ENCODE data around the gene WDR35. TPM values are rescaled to one million over a fixed set of nuclear protein-coding genes. Genes with fewer than 3 reads are reported as not detected.
A peak's percentile ranks its signal among the peaks of the same experiment; 100 is the strongest.

Gene WDR35
- total RNA-seq, 2 donors from 2014 or later: 6.7 to 8.9 TPM

- ATAC-seq: no peak
Measured at GRCh38 chr2:19870792-19871191, 119.1 kb downstream of the WDR35 start.

GRCh38 chr2:19868701-19869580, 121.0 kb downstream of the WDR35 start:
- peaks cover 11% of the 10 kb centered on the region for H3K4me1 ChIP-seq
- ATAC-seq (no peak), DNase-seq (peak in 3 of 4 donors; percentile 28 to 47 (median 29))
- TF ChIP-seq CTCF (IDR thresholded peaks at IDR 0.05) (no peak), POLR2A (IDR thresholded peaks at IDR 0.05) (no peak)
- WGBS, 2 donors: 22 to 48% methylated on average over 16 to 52 of the region's 52 CpGs
- H3K27me3 ChIP-seq: no peaks in the 10 kb centered on the region
- no peak overlapping the region for H3K27ac ChIP-seq
- H3K9me3 ChIP-seq: no peaks in the 10 kb centered on the region
- H3K36me3 ChIP-seq (replicated peaks in 1 of 2; ENCODE audit: insufficient read depth in 1 of 2, low read depth in 2 of 2): no peaks in the 10 kb centered on the region
- intact Hi-C loops (cut with DNase I): no loop called here
- H3K4me3 ChIP-seq: no peak overlapping the region

More at GRCh38 chr2:19870792-19871191, 119.1 kb downstream of the WDR35 start:
- Histone ChIP-seq H3K27ac (no peak overlapping the region), H3K27me3 (no peaks in the 10 kb centered on the region), H3K36me3 (replicated peaks in 1 of 2; ENCODE audit: insufficient read depth in 1 of 2, low read depth in 2 of 2) (no peaks in the 10 kb centered on the region), H3K4me1 (peaks cover 11% of the 10 kb centered on the region), H3K4me3 (no peak overlapping the region), H3K9me3 (no peaks in the 10 kb centered on the region)
- WGBS, 2 donors: 70 to 82% methylated on average over 4 of the region's 4 CpGs
- no peak for TF ChIP-seq CTCF (IDR thresholded peaks at IDR 0.05)
- TF ChIP-seq POLR2A (IDR thresholded peaks at IDR 0.05): no peak
- DNase-seq: no peak
- intact Hi-C loops (cut with DNase I): no loop called here

DNA sequence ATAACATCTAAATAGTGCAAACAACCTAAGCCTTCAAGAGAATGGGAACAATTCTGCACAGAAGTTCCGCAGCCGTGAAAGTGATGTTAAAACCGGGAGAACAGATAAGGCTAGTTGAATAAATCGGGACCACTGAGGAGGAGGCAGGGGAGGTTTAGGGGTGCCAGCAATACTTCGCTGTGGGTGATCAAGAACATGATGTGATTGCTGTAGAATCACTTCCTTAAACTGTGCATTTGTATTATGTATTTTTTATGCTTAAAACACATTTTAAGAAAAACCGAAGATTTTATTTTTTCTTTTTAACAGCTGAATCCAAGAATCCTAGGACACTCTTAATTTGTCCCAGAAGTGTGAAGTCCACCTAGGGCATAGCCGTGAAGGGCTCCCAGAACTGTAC, 121.7 kb downstream of the WDR35 start:
- no peak overlapping the region for H3K4me3 ChIP-seq
- WGBS, 2 donors: 59 to 70% methylated on average over 7 of the region's 7 CpGs
- DNase-seq (no peak), ATAC-seq (no peak)
- no peaks in the 10 kb centered on the region for H3K9me3 ChIP-seq
- intact Hi-C loops (cut with DNase I): no loop called here
- H3K27ac ChIP-seq: no peak overlapping the region
- H3K36me3 ChIP-seq (replicated peaks in 1 of 2; ENCODE audit: insufficient read depth in 1 of 2, low read depth in 2 of 2): no peaks in the 10 kb centered on the region
- H3K4me1 ChIP-seq: peaks cover 18% of the 10 kb centered on the region
- no peaks in the 10 kb centered on the region for H3K27me3 ChIP-seq
- TF ChIP-seq POLR2A (IDR thresholded peaks at IDR 0.05) (no peak), CTCF (IDR thresholded peaks at IDR 0.05) (no peak)

GRCh38 chr2:19866771-19867170, 123.1 kb downstream of the WDR35 start:
- Histone ChIP-seq H3K9me3 (no peaks in the 10 kb centered on the region), H3K27ac (no peak overlapping the region), H3K27me3 (no peaks in the 10 kb centered on the region), H3K36me3 (replicated peaks in 1 of 2; ENCODE audit: insufficient read depth in 1 of 2, low read depth in 2 of 2) (no peaks in the 10 kb centered on the region), H3K4me1 (peaks cover 19% of the 10 kb centered on the region), H3K4me3 (no peak overlapping the region)
- WGBS, 2 donors: 77 to 95% methylated on average over 2 of the region's 2 CpGs
- intact Hi-C loops (cut with DNase I): no loop called here
- DNase-seq: no peak
- TF ChIP-seq POLR2A (IDR thresholded peaks at IDR 0.05): no peak
- TF ChIP-seq CTCF (IDR thresholded peaks at IDR 0.05): no peak
- ATAC-seq: no peak

DNA sequence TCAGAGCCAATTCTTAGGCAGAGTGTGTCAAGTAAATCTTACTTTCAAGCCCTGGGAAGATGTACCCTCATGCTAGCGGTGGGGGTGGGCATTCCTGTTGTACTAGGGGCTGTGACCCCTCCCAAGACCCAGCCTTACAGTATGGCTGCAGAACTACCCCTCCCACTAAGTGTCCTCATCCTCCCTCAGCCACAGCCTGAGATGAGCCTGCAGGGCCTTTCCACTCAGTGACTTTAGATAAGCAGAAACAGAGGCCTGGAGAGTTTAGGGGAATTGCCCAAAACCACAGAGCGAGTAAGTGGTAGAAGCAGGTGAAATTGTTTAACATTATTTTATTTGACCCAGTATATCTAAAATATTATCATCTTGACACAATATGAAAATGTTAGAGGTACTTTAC, 124.8 kb downstream of the WDR35 start:
- Histone ChIP-seq H3K4me3 (no peak overlapping the region), H3K9me3 (no peaks in the 10 kb centered on the region), H3K27ac (no peak overlapping the region), H3K4me1 (peaks cover 19% of the 10 kb centered on the region), H3K27me3 (no peaks in the 10 kb centered on the region), H3K36me3 (replicated peaks in 1 of 2; ENCODE audit: insufficient read depth in 1 of 2, low read depth in 2 of 2) (no peaks in the 10 kb centered on the region)
- intact Hi-C loops (cut with DNase I): no loop called here
- DNase-seq (no peak), ATAC-seq (no peak)
- WGBS, 2 donors: 72% methylated on average over 2 of the region's 2 CpGs
- no peak for TF ChIP-seq POLR2A (IDR thresholded peaks at IDR 0.05)
- TF ChIP-seq CTCF (IDR thresholded peaks at IDR 0.05): no peak

All from body of pancreas (tissue), 4 donors.